Duodenal mucosa (tissue), 2 donors: ENCODE data around the gene SLC39A7.

ENCODE experiments used
- H3K27ac ChIP-seq: one replicate; pipeline ENCODE4 v1.7.0; 2013; ENCODE audit warnings: low read depth, low read length
- H3K27me3 ChIP-seq, 2 donors: one replicate each; pipeline ENCODE4 v1.7.0; 2013; ENCODE audit warnings: low read length in 2 of 2, control low read depth in 1 of 2; ENCODE audit not compliant: insufficient read depth in 2 of 2, control insufficient read depth in 1 of 2
- H3K36me3 ChIP-seq, 2 donors: one replicate each; pipeline ENCODE4 v1.7.0; 2013; ENCODE audit warnings: low read length in 2 of 2, control low read depth in 1 of 2; ENCODE audit not compliant: insufficient read depth in 2 of 2, control insufficient read depth in 1 of 2
- H3K4me1 ChIP-seq, 2 donors: one replicate each; pipeline ENCODE4 v1.7.0; 2013; ENCODE audit warnings: low read length in 2 of 2, control low read depth in 1 of 2; ENCODE audit not compliant: insufficient read depth in 2 of 2, control insufficient read depth in 1 of 2
- H3K4me3 ChIP-seq, 2 donors: one replicate each; pipeline ENCODE4 v1.7.0; 2013; ENCODE audit warnings: low read length in 2 of 2, low read depth in 1 of 2
- H3K9ac ChIP-seq, 2 donors: one replicate each; pipeline ENCODE4 v1.7.0; 2013; ENCODE audit warnings: low read length in 2 of 2, low read depth in 1 of 2
- H3K9me3 ChIP-seq, 2 donors: one replicate each; pipeline ENCODE4 v1.7.0; 2013; ENCODE audit warnings: low read length in 2 of 2, control low read depth in 1 of 2; ENCODE audit not compliant: control insufficient read depth in 1 of 2

SLC39A7 gene

GRCh38 chr6:33198159-33198852, 2.4 kb upstream of the SLC39A7 start:
- H3K4me1 ChIP-seq: peaks cover 38 to 39% of the 10 kb centered on the region in 2 donors
- H3K4me3 ChIP-seq: no peak overlapping the region
- no peak overlapping the region for H3K9ac ChIP-seq
- H3K27ac ChIP-seq: no peak overlapping the region
- no peaks in the 10 kb centered on the region for H3K27me3 ChIP-seq
- peaks cover 44 to 50% of the 10 kb centered on the region in 2 donors for H3K36me3 ChIP-seq
- no peaks in the 10 kb centered on the region for H3K9me3 ChIP-seq

- no peaks in the 10 kb centered on the region for H3K9me3 ChIP-seq
- peaks cover 44 to 45% of the 10 kb centered on the region in 2 donors for H3K4me1 ChIP-seq
- no peaks in the 10 kb centered on the region for H3K27me3 ChIP-seq
- peak overlapping the region in 1 of 2 donors; percentile 98 for H3K9ac ChIP-seq
- H3K27ac ChIP-seq: no peak overlapping the region
- H3K36me3 ChIP-seq: peaks cover 49 to 51% of the 10 kb centered on the region in 2 donors
- peak overlapping the region; percentile 93 to 98 for H3K4me3 ChIP-seq
These were observed 1.7 kb upstream of the SLC39A7 start for GRCh38 chr6:33198853-33199436.

- H3K27ac ChIP-seq: peak overlapping the region; percentile 98
- H3K9me3 ChIP-seq: no peaks in the 10 kb centered on the region
- no peaks in the 10 kb centered on the region for H3K27me3 ChIP-seq
- H3K4me3 ChIP-seq: peak overlapping the region; percentile 93 to 98
- peaks cover 41 to 44% of the 10 kb centered on the region in 2 donors for H3K36me3 ChIP-seq
- peaks cover 48 to 49% of the 10 kb centered on the region in 2 donors for H3K4me1 ChIP-seq
- H3K9ac ChIP-seq: peak overlapping the region; percentile 94 to 98
These were observed 914 bp upstream of the SLC39A7 start for GRCh38 chr6:33199687-33200218.

GRCh38 chr6:33201147-33201545, 479 bp downstream of the SLC39A7 start:
- Histone ChIP-seq H3K36me3 (peaks cover 27 to 30% of the 10 kb centered on the region in 2 donors), H3K9me3 (no peaks in the 10 kb centered on the region), H3K4me3 (peak overlapping the region; percentile 93 to 98), H3K4me1 (peaks cover 57 to 59% of the 10 kb centered on the region in 2 donors), H3K27ac (peak overlapping the region; percentile 98), H3K27me3 (no peaks in the 10 kb centered on the region), H3K9ac (peak overlapping the region; percentile 94 to 98)

- H3K27ac ChIP-seq: no peak overlapping the region
- peak overlapping the region; percentile 93 to 98 for H3K4me3 ChIP-seq
- H3K9ac ChIP-seq: peak overlapping the region; percentile 94 to 98
These were observed 1.3 kb downstream of the SLC39A7 start for GRCh38 chr6:33201935-33202334.

GRCh38 chr6:33202799-33203198, 2.1 kb downstream of the SLC39A7 start:
- Histone ChIP-seq H3K9me3 (no peaks in the 10 kb centered on the region), H3K9ac (peak overlapping the region in 1 of 2 donors; percentile 98), H3K4me3 (peak overlapping the region in 1 of 2 donors; percentile 98), H3K27me3 (no peaks in the 10 kb centered on the region), H3K4me1 (peaks cover 56 to 60% of the 10 kb centered on the region in 2 donors), H3K36me3 (peaks cover 19 to 23% of the 10 kb centered on the region in 2 donors), H3K27ac (no peak overlapping the region)

More at GRCh38 chr6:33201935-33202334, 1.3 kb downstream of the SLC39A7 start:
- Histone ChIP-seq H3K4me1 (peaks cover 57 to 59% of the 10 kb centered on the region in 2 donors), H3K27me3 (no peaks in the 10 kb centered on the region), H3K9me3 (no peaks in the 10 kb centered on the region), H3K36me3 (peaks cover 23% of the 10 kb centered on the region in 2 donors)

GRCh38 chr6:33203443-33204164, 2.9 kb downstream of the SLC39A7 start:
- Histone ChIP-seq H3K27ac (no peak overlapping the region), H3K27me3 (no peaks in the 10 kb centered on the region), H3K4me3 (peak overlapping the region; percentile 88 to 90), H3K4me1 (peaks cover 48 to 53% of the 10 kb centered on the region in 2 donors), H3K36me3 (peaks cover 19 to 23% of the 10 kb centered on the region in 2 donors), H3K9me3 (no peaks in the 10 kb centered on the region), H3K9ac (no peak overlapping the region)

- Histone ChIP-seq H3K9me3 (no peaks in the 10 kb centered on the region), H3K9ac (peak overlapping the region in 1 of 2 donors; percentile 76), H3K27me3 (no peaks in the 10 kb centered on the region), H3K36me3 (peaks cover 19 to 23% of the 10 kb centered on the region in 2 donors), H3K4me3 (peak overlapping the region; percentile 88 to 90), H3K27ac (no peak overlapping the region), H3K4me1 (peaks cover 50 to 52% of the 10 kb centered on the region in 2 donors)
These were observed 3.4 kb downstream of the SLC39A7 start for GRCh38 chr6:33204165-33204414.

- peak within 1 kb of the TSS; percentile 30 for H3K27ac ChIP-seq
- H3K4me1 ChIP-seq: peaks cover 45 to 48% of the 10 kb centered on the region in 2 donors
- no peaks in the 10 kb centered on the region for H3K9me3 ChIP-seq
- H3K4me3 ChIP-seq: peak within 1 kb of the TSS; percentile 88 to 90
- H3K36me3 ChIP-seq: peaks cover 19 to 25% of the 10 kb centered on the region in 2 donors
- no peaks in the 10 kb centered on the region for H3K27me3 ChIP-seq
- H3K9ac ChIP-seq: peak within 1 kb of the TSS; percentile 63 to 76
These were observed 3.9 kb downstream of the SLC39A7 start, which contains the start of gene HSD17B8 for GRCh38 chr6:33204415-33205190. HSD17B8 (plus strand) TSS chr6:33204655; CDS start chr6:33204669, 14 bp downstream.
